H1 (cell line): Measurements from ENCODE around the gene PID1. TPM values are rescaled to one million over a fixed set of nuclear protein-coding genes. Genes with fewer than 3 reads are reported as not detected.

Experiments used
- CTCF ChIA-PET: fragments of 300-600 bp; sonication (Branson Sonifier 250); formaldehyde crosslinking; loops from one replicate; lab custom pipeline; 2021; ENCODE audit not compliant: partially characterized antibody; lab: Charles Lee
- POLR2A ChIA-PET: fragments of 300-600 bp; sonication (Branson Sonifier 250); formaldehyde crosslinking; loops from one replicate; lab custom pipeline; 2021; ENCODE audit warnings: inconsistent platforms; ENCODE audit not compliant: partially characterized antibody; lab: Charles Lee
- DNase-seq, 2 experiments: peaks; one replicate each; pipeline versions ENCODE4 v3.0.0 to v3.0.0-alpha.2; 2010 to 2022; ENCODE audit warnings: low spot score in 2 of 2, low read depth in 1 of 2, mixed read lengths in 1 of 2
- FAIRE-seq: peaks from 2 replicates; lab custom pipeline; 2011; peaks lifted over from hg19 to GRCh38; lab: Jason Lieb, UNC
- H2AFZ ChIP-seq: 2 replicates; pipeline ENCODE4 v1.8.1; 2012; ENCODE audit warnings: low read length, inconsistent platforms
- H2AK5ac ChIP-seq: 2 replicates; pipeline ENCODE4 v1.6.1; 2013; ENCODE audit warnings: low read depth, low read length
- H2BK120ac ChIP-seq: replicated peaks from 2 replicates; pipeline ENCODE3; 2013; ENCODE audit warnings: low read depth, low read length, inconsistent platforms
- H2BK12ac ChIP-seq: 2 replicates; pipeline ENCODE4 v1.6.1; 2013; ENCODE audit warnings: low read depth, low read length
- H2BK15ac ChIP-seq: 2 replicates; pipeline ENCODE4 v1.6.1; 2013; ENCODE audit warnings: low read length
- H2BK20ac ChIP-seq: 2 replicates; pipeline ENCODE4 v1.6.1; 2013; ENCODE audit warnings: low read length
- H2BK5ac ChIP-seq: 2 replicates; pipeline ENCODE4 v1.6.1; 2013; ENCODE audit warnings: low read depth, low read length
- H3K14ac ChIP-seq: 2 replicates; pipeline ENCODE4 v1.6.1; 2013; ENCODE audit warnings: inconsistent platforms; ENCODE audit not compliant: insufficient read length
- H3K18ac ChIP-seq: 2 replicates; pipeline ENCODE4 v1.6.1; 2013; ENCODE audit warnings: low read length; ENCODE audit errors: extremely low read depth
- H3K23ac ChIP-seq: 2 replicates; pipeline ENCODE4 v1.6.1; 2013; ENCODE audit warnings: inconsistent platforms; ENCODE audit not compliant: insufficient read length
- H3K23me2 ChIP-seq: 2 replicates; pipeline ENCODE4 v1.6.1; 2013; ENCODE audit warnings: low read depth, low read length
- H3K27ac ChIP-seq: 2 replicates; pipeline ENCODE4 v1.6.1; 2011; ENCODE audit warnings: low read depth, low read length, inconsistent platforms
- H3K27me3 ChIP-seq, 4 experiments: replicated peaks in 1 of 4; 1 replicate in 1 of 4; 2 replicates in 3 of 4; pipeline versions ENCODE4 v1.6.1 to v1.8.1; 2011 to 2013; ENCODE audit warnings: low read length in 3 of 4, mild to moderate bottlenecking in 3 of 4, inconsistent platforms in 2 of 4, mixed read lengths in 2 of 4, moderate library complexity in 1 of 4; ENCODE audit not compliant: control insufficient read depth in 3 of 4, insufficient read depth in 3 of 4; ENCODE audit errors: extremely low read depth in 1 of 4
- H3K36me3 ChIP-seq, 4 experiments: 2 replicates each; pipeline versions ENCODE4 v1.6.1 to v1.8.1; 2011 to 2013; ENCODE audit warnings: mild to moderate bottlenecking in 4 of 4, low read length in 3 of 4, moderate library complexity in 2 of 4, control low read depth in 1 of 4, inconsistent platforms in 1 of 4; ENCODE audit not compliant: insufficient read depth in 4 of 4, control insufficient read depth in 2 of 4
- H3K4ac ChIP-seq: replicated peaks from 2 replicates; pipeline ENCODE3; 2013; ENCODE audit warnings: low read length, low read depth, mixed read lengths, inconsistent platforms; ENCODE audit not compliant: insufficient read length
- H3K4me1 ChIP-seq, 4 experiments: replicated peaks in 1 of 4; 1 replicate in 1 of 4; 2 replicates in 3 of 4; pipeline versions ENCODE4 v1.6.1 to v1.8.1; 2011 to 2013; ENCODE audit warnings: low read length in 3 of 4, inconsistent platforms in 2 of 4, mixed read lengths in 1 of 4; ENCODE audit not compliant: insufficient read depth in 4 of 4, control insufficient read depth in 3 of 4
- H3K4me2 ChIP-seq, 2 experiments: 2 replicates each; pipeline versions ENCODE4 v1.6.1 to v1.8.1; 2011 to 2013; ENCODE audit warnings: low read depth in 2 of 2, low read length in 2 of 2, control low read depth in 1 of 2, inconsistent platforms in 1 of 2, mild to moderate bottlenecking in 1 of 2; ENCODE audit not compliant: insufficient read depth in 1 of 2
- H3K4me3 ChIP-seq, 4 experiments: fragments of 200-600, 300-600 bp in 1 of 4; sonication (generic), shearing (Covaris generic), sonication (Bioruptor Twin) in 1 of 4; 2 replicates each; pipeline versions ENCODE4 v1.5.1 to v1.8.1; 2011 to 2016; ENCODE audit warnings: low read length in 4 of 4, low read depth in 3 of 4, control low read depth in 2 of 4, inconsistent platforms in 2 of 4, mild to moderate bottlenecking in 2 of 4, mixed read lengths in 1 of 4, moderate library complexity in 1 of 4; ENCODE audit not compliant: insufficient read depth in 2 of 4; ENCODE audit errors: extremely low read depth in 1 of 4
- H3K56ac ChIP-seq: replicated peaks from 2 replicates; pipeline ENCODE3; 2013; ENCODE audit warnings: low read depth, mild to moderate bottlenecking, mixed read lengths, low read length, inconsistent platforms; ENCODE audit not compliant: insufficient read length
- H3K79me1 ChIP-seq: 2 replicates; pipeline ENCODE4 v1.6.1; 2013; ENCODE audit warnings: low read depth, low read length, control low read depth
- H3K79me2 ChIP-seq, 2 experiments: 2 replicates each; pipeline versions ENCODE4 v1.6.1 to v1.8.1; 2012 to 2013; ENCODE audit warnings: low read length in 2 of 2, mild to moderate bottlenecking in 2 of 2, inconsistent platforms in 1 of 2; ENCODE audit not compliant: insufficient read depth in 2 of 2, control insufficient read depth in 1 of 2
- H3K9ac ChIP-seq, 4 experiments: replicated peaks in 1 of 4; 1 replicate in 1 of 4; 2 replicates in 3 of 4; pipeline versions ENCODE4 v1.6.1 to v1.8.1; 2011 to 2013; ENCODE audit warnings: low read depth in 3 of 4, low read length in 3 of 4, control low read depth in 2 of 4, mild to moderate bottlenecking in 2 of 4, moderate library complexity in 2 of 4, inconsistent platforms in 1 of 4; ENCODE audit errors: extremely low read depth in 1 of 4
- H3K9me3 ChIP-seq, 2 experiments: 2 replicates each; pipeline versions ENCODE4 v1.6.1 to v1.8.1; 2012 to 2013; ENCODE audit warnings: mild to moderate bottlenecking in 2 of 2, moderate library complexity in 2 of 2, control low read depth in 1 of 2, inconsistent platforms in 1 of 2, low read depth in 1 of 2, low read length in 1 of 2, mixed read lengths in 1 of 2; ENCODE audit not compliant: insufficient read depth in 2 of 2
- H4K20me1 ChIP-seq, 2 experiments: replicated peaks in 1 of 2; 2 replicates each; pipeline versions ENCODE3 to v1.8.1; 2011 to 2013; ENCODE audit warnings: inconsistent platforms in 2 of 2, low read length in 2 of 2, mild to moderate bottlenecking in 1 of 2; ENCODE audit not compliant: insufficient read depth in 2 of 2, control insufficient read depth in 1 of 2
- H4K5ac ChIP-seq: 2 replicates; pipeline ENCODE4 v1.6.1; 2013; ENCODE audit warnings: low read length, low read depth, mixed read lengths, inconsistent platforms; ENCODE audit not compliant: insufficient read length
- H4K8ac ChIP-seq: 2 replicates; pipeline ENCODE4 v1.8.0; 2013; ENCODE audit warnings: mild to moderate bottlenecking, moderate library complexity, low read length, inconsistent platforms; ENCODE audit not compliant: insufficient read depth; ENCODE audit errors: extremely low read depth
- H4K91ac ChIP-seq: replicated peaks from 2 replicates; pipeline ENCODE3; 2013; ENCODE audit warnings: low read length, mixed read lengths, inconsistent platforms; ENCODE audit not compliant: insufficient read length
- GABPA ChIP-seq: IDR thresholded peaks from 2 replicates; pipeline ENCODE4 v1.6.1; 2011; ENCODE audit warnings: mild to moderate bottlenecking, low read length, moderate library complexity, borderline replicate concordance; ENCODE audit not compliant: insufficient read depth
- KDM5A ChIP-seq: fragments of 200-600 bp; IDR thresholded peaks from 2 replicates; pipeline ENCODE4 v1.7.1; 2012; ENCODE audit warnings: mild to moderate bottlenecking, low read length, inconsistent platforms, mixed read lengths
- RAD21 ChIP-seq, 2 experiments: IDR thresholded peaks in 1 of 2; conservative IDR thresholded peaks in 1 of 2; 2 replicates each; pipeline ENCODE4 v1.6.1; 2011; ENCODE audit warnings: low read depth in 2 of 2, low read length in 2 of 2, improper control_type of control experiment in 1 of 2, inconsistent platforms in 1 of 2, mild to moderate bottlenecking in 1 of 2, moderate library complexity in 1 of 2
- SP2 ChIP-seq: IDR thresholded peaks from 2 replicates; pipeline ENCODE4 v1.6.1; 2012; ENCODE audit warnings: mild to moderate bottlenecking, low read length, inconsistent platforms
- WGBS, 2 experiments: shearing (Covaris generic) in 1 of 2; methylation state at CpG; one replicate each; pipeline versions ENCODE4 v1.1.6 to v1.1.7; 2013 to 2015; ENCODE audit warnings: low lambda C conversion rate in 2 of 2, mixed read lengths in 2 of 2, inconsistent platforms in 1 of 2, low coverage in 1 of 2, missing lambda C conversion rate in 1 of 2; ENCODE audit not compliant: insufficient replicate concordance in 2 of 2, insufficient coverage in 1 of 2, insufficient read length in 1 of 2; ENCODE audit errors: extremely low coverage in 1 of 2, missing lambda C conversion rate in 1 of 2; 5-methylcytosine and 5-hydroxymethylcytosine counted together
- polyA plus RNA-seq, 7 experiments: library from polyadenylated mRNA; depleted of rRNA in 3 of 7; stranded (reverse) in 5 of 7; unstranded in 2 of 7; fragments of >200 nt in 5 of 7; fragments of 200-250 nt in 2 of 7; gene quantifications; 1 replicate in 5 of 7; 2 replicates in 1 of 7; 4 replicates in 1 of 7; pipeline versions ENCODE4 v1.2.1 to v1.2.3, GENCODE V29; 2011 to 2013; ENCODE audit warnings: missing spikeins in 2 of 7, mixed read lengths in 2 of 7
- total RNA-seq: library from RNA; stranded (reverse); fragmentation: NEBNext Ultra II Directional; extraction: Animal tissue kit (Norgen Biotek cat#: 25700); gene quantifications from 2 replicates; pipeline ENCODE4 v1.2.1, GENCODE V29; 2021
- TF ChIP-seq, protein P1 (sequence below): IDR thresholded peaks from 2 replicates; pipeline ENCODE4 v1.6.1; 2012; ENCODE audit warnings: low read length, inconsistent platforms

Gene PID1
- total and polyA plus RNA-seq, 2 of the 8 experiments (the other 6 are each of a cell fraction or from before 2014, with no cell fraction given): 1.5 to 3.3 TPM

DNA sequence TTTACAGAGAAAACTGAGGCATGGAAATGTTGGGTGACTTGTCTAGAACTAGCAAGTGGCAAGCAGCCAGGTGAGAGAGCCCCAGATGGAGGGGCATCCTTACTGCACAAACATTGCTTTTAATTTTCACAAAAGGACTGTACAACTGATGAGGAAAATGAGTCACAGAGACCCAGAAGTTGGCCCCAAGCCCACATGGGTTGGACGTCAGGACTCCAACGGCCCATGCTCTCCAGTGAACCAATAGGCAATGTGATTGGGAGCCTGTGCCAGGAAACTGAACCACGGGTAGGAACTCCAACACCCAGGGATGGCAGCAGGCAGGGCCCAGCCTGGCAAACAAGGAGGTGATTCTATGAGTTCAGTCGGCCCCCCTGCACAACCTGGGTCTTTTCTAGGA, 50.8 kb downstream of the PID1 start:
- no peak overlapping the region for H2BK15ac ChIP-seq
- H3K4me2 ChIP-seq: no peak overlapping the region
- H3K79me1 ChIP-seq: no peaks in the 10 kb centered on the region
- no peak overlapping the region for H4K8ac ChIP-seq
- H3K36me3 ChIP-seq: no peaks in the 10 kb centered on the region
- no peak overlapping the region for H3K56ac ChIP-seq
- no peaks in the 10 kb centered on the region for H3K4me1 ChIP-seq
- no peak overlapping the region for H2BK12ac ChIP-seq
- H3K18ac ChIP-seq: no peak overlapping the region
- H4K20me1 ChIP-seq: no peaks in the 10 kb centered on the region
- DNase-seq: no peak
- no peak overlapping the region for H2AFZ ChIP-seq
- no peak overlapping the region for H2BK5ac ChIP-seq
- CTCF ChIA-PET: no interaction called here
- no peaks in the 10 kb centered on the region; the same call in 1 of the 2 replicates for H3K23me2 ChIP-seq
- no peaks in the 10 kb centered on the region for H3K27me3 ChIP-seq
- no peaks in the 10 kb centered on the region for H3K79me2 ChIP-seq
- H3K9ac ChIP-seq: no peak overlapping the region
- H3K14ac ChIP-seq: no peak overlapping the region
- peaks cover 0 to 2% of the 10 kb centered on the region in 2 experiments; a peak in 1 of 4 replicates for H3K9me3 ChIP-seq
- POLR2A ChIA-PET: no interaction called here
- no peak overlapping the region for H3K27ac ChIP-seq
- H2BK20ac ChIP-seq: no peak overlapping the region
- TF ChIP-seq SP2 (no peak), KDM5A (no peak), GABPA (no peak), RAD21 (IDR thresholded peaks at IDR 0.05 in 1 of 2, conservative IDR thresholded peaks at IDR 0.05 in 1 of 2; ENCODE audit: low read depth in 2 of 2, low read length in 2 of 2) (no peak)
- TF ChIP-seq, protein P1, sequence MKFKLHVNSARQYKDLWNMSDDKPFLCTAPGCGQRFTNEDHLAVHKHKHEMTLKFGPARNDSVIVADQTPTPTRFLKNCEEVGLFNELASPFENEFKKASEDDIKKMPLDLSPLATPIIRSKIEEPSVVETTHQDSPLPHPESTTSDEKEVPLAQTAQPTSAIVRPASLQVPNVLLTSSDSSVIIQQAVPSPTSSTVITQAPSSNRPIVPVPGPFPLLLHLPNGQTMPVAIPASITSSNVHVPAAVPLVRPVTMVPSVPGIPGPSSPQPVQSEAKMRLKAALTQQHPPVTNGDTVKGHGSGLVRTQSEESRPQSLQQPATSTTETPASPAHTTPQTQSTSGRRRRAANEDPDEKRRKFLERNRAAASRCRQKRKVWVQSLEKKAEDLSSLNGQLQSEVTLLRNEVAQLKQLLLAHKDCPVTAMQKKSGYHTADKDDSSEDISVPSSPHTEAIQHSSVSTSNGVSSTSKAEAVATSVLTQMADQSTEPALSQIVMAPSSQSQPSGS: no peak
- H2BK120ac ChIP-seq: no peak overlapping the region
- no peak overlapping the region for H2AK5ac ChIP-seq
- FAIRE-seq: no peak
- WGBS, 2 experiments: 91% methylated on average over 4 of the region's 4 CpGs; no CpG with 5 or more reads in 1 of the 2 experiments
- no peak overlapping the region for H3K4me3 ChIP-seq
- H4K5ac ChIP-seq: no peak overlapping the region
- no peak overlapping the region for H4K91ac ChIP-seq
- H3K4ac ChIP-seq: no peak overlapping the region
- H3K23ac ChIP-seq: no peak overlapping the region
